Measurements from ENCODE around the gene SLC46A3.

SLC46A3 gene

GRCh38 chr13:28651810-28652401, 66.9 kb downstream of the SLC46A3 start:
- ATAC-seq (ENCODE audit: insufficient read depth, low read depth) (no peak), DNase-seq (no peak)
- H2AFZ ChIP-seq (ENCODE audit: low read depth, low read length): no peak overlapping the region
- H3K4me2 ChIP-seq (ENCODE audit: insufficient read depth, low read length): no peak overlapping the region
- peaks cover 5% of the 10 kb centered on the region for H3K79me2 ChIP-seq (ENCODE audit: insufficient read depth, low read length)
- H4K20me1 ChIP-seq (ENCODE audit: insufficient read depth, low read length): no peaks in the 10 kb centered on the region
- H3K4me1 ChIP-seq (ENCODE audit: insufficient read depth, low read length): peaks cover 9% of the 10 kb centered on the region
- no peak overlapping the region for H3K9ac ChIP-seq (ENCODE audit: low read depth, low read length)
- H3K36me3 ChIP-seq (ENCODE audit: insufficient read depth, low read length): no peaks in the 10 kb centered on the region
- H3K9me3 ChIP-seq (ENCODE audit: insufficient read depth, low read length, severe bottlenecking): no peaks in the 10 kb centered on the region
- no peaks in the 10 kb centered on the region for H3K27me3 ChIP-seq (ENCODE audit: insufficient read depth, low read length, poor library complexity)
- TF ChIP-seq, protein P1, sequence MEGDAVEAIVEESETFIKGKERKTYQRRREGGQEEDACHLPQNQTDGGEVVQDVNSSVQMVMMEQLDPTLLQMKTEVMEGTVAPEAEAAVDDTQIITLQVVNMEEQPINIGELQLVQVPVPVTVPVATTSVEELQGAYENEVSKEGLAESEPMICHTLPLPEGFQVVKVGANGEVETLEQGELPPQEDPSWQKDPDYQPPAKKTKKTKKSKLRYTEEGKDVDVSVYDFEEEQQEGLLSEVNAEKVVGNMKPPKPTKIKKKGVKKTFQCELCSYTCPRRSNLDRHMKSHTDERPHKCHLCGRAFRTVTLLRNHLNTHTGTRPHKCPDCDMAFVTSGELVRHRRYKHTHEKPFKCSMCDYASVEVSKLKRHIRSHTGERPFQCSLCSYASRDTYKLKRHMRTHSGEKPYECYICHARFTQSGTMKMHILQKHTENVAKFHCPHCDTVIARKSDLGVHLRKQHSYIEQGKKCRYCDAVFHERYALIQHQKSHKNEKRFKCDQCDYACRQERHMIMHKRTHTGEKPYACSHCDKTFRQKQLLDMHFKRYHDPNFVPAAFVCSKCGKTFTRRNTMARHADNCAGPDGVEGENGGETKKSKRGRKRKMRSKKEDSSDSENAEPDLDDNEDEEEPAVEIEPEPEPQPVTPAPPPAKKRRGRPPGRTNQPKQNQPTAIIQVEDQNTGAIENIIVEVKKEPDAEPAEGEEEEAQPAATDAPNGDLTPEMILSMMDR (IDR thresholded peaks at IDR 0.05; ENCODE audit: borderline replicate concordance, extremely low read depth, low read length, poor library complexity, severe bottlenecking): no peak
- no peak for TF ChIP-seq EZH2 (IDR thresholded peaks at IDR 0.05; ENCODE audit: borderline replicate concordance, low read depth, low read length, severe bottlenecking)
- H3K27ac ChIP-seq (ENCODE audit: low read length): no peak overlapping the region
- H3K4me3 ChIP-seq (ENCODE audit: low read depth in 1 of 2, low read length in 2 of 2): no peak overlapping the region

GRCh38 chr13:28650284-28650683, 68.5 kb downstream of the SLC46A3 start:
- no peaks in the 10 kb centered on the region for H3K9me3 ChIP-seq (ENCODE audit: insufficient read depth, low read length, severe bottlenecking)
- ATAC-seq (ENCODE audit: insufficient read depth, low read depth) (no peak), DNase-seq (no peak)
- no peak overlapping the region for H3K4me3 ChIP-seq (ENCODE audit: low read depth in 1 of 2, low read length in 2 of 2)
- TF ChIP-seq EZH2 (IDR thresholded peaks at IDR 0.05; ENCODE audit: borderline replicate concordance, low read depth, low read length, severe bottlenecking): no peak
- TF ChIP-seq, protein P1 (IDR thresholded peaks at IDR 0.05; ENCODE audit: borderline replicate concordance, extremely low read depth, low read length, poor library complexity, severe bottlenecking): no peak
- no peaks in the 10 kb centered on the region for H4K20me1 ChIP-seq (ENCODE audit: insufficient read depth, low read length)
- H3K4me2 ChIP-seq (ENCODE audit: insufficient read depth, low read length): no peak overlapping the region
- no peak overlapping the region for H2AFZ ChIP-seq (ENCODE audit: low read depth, low read length)
- no peaks in the 10 kb centered on the region for H3K36me3 ChIP-seq (ENCODE audit: insufficient read depth, low read length)
- no peaks in the 10 kb centered on the region for H3K27me3 ChIP-seq (ENCODE audit: insufficient read depth, low read length, poor library complexity)
- no peak overlapping the region for H3K9ac ChIP-seq (ENCODE audit: low read depth, low read length)
- no peaks in the 10 kb centered on the region for H3K4me1 ChIP-seq (ENCODE audit: insufficient read depth, low read length)
- no peak overlapping the region for H3K27ac ChIP-seq (ENCODE audit: low read length)
- H3K79me2 ChIP-seq (ENCODE audit: insufficient read depth, low read length): no peaks in the 10 kb centered on the region

Data from DND-41 (cell line).